ENCODE data around the gene EFHC1.

EFHC1 gene

DNA sequence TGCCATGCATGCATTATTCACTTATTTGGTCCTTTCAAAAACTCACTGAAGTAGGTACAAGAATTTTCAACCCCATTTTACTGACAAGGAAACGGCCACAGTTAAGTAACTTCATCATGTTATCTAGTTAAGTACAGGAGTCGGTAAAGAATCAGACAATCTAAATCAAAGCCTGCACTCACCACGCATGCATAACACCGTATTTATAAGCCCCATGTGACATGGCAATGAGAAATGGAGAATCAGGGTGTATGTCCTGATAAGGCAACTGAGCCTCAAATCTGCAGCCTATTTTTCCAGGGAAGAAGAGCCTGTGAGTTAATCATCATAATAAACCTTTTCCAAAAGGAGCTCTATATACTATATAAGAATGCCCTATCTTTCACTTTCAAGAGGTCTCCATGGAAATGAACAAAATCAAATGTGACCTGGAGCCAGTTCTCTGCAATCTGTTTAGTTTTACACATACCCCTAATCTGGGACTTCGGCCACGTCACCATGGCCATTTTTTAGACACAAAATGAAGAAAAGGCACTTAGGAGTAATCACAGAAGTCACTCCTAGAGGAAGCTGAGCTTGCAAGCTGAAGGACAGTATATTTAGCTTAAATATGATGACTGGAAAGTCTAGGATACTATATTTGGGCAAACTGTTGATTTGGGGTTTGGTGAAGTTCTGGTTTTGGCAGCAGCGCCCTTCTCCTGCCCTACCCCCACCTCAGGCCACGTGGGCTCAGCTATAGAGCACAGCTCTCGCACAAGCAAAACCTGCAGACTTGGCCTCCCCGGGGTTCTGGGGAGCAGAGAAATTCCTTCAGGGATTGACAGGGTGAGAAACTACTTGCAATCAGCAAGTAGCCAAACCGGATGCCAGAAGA lies 137.5 kb downstream of the EFHC1 start:
- no peak for DNase-seq (ENCODE audit: low read depth)

DNA sequence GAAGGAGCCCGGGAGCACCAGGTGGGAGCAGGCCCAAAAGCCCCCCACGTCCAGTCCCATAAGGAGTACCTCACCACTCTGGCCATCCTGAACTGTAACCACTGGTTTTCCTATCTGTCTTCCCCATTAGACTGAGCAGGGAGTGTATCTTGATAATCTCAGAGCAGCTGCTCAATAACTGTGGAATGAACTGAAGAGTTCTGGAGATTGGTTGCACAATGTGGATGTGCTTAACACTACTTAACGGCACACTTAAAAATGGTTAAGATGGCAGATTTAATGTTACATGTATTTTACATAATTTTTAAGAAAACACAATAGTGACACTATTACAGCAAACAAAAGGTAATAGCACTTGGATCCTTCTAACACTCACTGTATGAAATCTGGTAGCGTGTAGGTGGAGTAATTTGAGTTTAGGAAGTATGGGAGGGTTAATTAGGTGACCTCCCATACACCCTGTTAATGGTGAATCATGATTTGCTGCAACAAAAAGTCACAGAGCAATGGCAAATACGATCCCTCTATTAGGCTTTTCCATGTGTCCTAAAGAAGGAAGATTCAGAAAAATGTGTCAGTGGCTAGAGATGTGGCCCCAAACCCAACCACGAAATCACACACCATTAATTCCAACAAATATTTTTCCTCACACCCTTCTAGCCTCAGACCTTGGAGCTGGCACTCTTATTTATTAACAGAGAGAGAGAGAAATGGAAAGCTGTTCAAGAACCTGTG lies 138.3 kb downstream of the EFHC1 start:
- DNase-seq (ENCODE audit: low read depth): no peak

DNA sequence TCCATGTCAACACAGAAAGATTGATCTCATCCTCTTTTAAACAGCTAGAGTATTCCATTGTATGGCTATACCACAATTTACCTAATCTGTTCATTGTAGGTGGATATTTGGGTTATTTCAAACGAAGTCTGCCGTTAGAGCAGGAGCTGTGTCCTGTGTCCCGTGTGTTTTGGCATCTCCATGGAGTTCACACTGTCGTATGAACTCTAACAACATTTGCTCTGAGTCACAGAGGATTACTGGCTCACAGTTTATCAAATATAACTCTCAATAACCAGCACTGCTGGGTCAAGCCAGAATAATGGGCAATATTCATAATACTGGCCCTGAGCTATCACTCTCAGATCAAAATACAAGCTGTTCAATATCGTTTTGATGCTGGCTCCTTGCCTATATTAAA lies 140.3 kb downstream of the EFHC1 start:
- DNase-seq (ENCODE audit: low read depth): no peak

DNA sequence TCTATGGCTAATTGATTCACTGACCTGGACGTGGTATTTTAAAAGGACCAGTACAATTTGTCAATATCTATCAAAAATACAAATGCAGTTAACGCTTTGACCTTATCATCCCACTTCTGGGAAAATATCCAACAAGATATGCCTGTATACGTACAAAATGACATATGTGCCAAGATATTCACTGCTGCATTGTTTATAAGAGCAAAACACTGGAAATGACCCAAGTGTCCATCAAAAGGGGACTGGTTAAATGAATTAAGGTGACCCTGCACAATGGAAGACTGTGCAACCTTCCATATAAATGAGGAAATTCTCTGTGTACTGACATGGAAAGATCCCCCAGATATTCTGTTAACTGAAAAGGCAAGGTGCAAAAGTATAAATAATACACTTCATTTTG lies 142.8 kb downstream of the EFHC1 start:
- no peak for DNase-seq (ENCODE audit: low read depth)

DNA sequence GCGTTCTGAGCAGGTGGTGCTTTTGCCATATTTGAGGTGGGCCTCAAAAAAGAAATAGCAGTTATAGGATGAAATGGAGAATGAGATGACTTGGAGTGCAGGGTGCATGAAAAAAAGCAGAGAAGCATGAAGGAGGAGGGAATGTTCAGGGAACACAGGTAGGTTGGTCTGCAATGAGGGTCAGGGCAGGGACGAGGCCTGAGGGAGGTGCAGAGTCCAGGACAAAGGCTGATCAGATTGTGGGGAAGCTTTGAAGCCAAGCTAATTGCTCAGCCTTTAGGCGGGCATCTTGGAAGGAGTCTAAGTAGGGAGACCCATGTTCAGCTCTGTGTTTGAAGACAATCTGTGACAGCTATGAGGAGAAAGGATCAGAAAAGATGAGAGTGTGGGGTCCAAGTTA lies 144.7 kb downstream of the EFHC1 start:
- DNase-seq (ENCODE audit: low read depth): no peak

DNA sequence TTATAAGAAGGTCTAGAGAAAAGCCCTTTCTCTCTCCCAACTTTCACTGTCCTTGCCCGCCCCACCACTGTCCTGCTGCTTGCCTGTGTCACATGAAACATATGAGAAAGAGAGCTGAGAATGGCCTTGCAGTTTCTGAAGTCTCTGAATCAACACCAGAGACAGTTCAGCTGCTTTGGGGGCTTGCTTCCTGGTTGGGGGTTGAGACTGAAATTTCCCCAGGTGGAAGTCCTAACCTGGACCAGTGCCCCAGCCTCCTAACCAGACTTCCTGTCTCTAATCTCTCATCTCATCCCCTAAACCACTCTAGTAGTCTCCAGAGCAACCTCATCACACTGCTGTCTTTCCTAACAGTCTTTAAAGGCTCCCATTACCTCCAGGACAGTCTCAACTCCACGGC lies 146.1 kb downstream of the EFHC1 start:
- no peak for DNase-seq (ENCODE audit: low read depth)

DNA sequence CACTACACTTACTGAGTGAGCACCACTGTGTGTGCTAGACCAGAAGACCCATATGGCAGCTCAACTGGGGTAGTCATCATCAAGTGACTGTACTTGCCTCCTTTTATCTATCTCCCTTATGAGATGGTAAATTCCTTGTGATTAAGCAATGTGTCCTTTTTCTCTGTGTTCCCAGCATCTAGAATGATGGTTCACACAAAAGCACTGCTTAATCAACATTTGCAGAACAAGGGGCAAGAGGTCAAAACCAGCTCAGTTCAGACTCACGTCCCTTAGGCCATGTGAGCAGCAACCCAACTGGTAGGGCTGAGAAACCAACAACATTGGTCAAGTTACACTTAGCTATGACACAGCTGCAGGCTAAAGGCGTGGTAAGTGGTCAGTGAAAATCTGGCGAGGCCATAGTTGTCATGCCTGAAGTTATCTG lies 146.7 kb downstream of the EFHC1 start:
- no peak for DNase-seq (ENCODE audit: low read depth)

DNA sequence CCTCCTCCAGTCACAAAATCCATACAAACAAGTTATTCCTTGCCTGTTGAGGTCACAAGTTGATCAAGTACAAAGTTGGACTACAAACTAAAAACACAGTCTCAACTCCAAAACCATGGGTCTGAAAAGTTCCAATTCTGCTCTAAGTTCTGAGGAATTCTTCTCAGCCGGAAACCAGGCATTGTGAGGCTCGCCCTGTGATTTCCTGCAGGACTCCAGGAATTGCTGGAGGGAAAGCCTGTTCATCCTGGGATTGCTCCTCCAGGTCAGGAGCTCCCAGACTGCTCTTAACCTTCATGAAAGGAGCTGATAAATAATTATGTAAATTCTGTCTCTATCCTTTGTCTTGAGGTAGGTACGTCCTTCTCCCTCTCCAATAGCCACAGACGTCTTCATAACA lies 148.2 kb downstream of the EFHC1 start:
- DNase-seq (ENCODE audit: low read depth): no peak

DNA sequence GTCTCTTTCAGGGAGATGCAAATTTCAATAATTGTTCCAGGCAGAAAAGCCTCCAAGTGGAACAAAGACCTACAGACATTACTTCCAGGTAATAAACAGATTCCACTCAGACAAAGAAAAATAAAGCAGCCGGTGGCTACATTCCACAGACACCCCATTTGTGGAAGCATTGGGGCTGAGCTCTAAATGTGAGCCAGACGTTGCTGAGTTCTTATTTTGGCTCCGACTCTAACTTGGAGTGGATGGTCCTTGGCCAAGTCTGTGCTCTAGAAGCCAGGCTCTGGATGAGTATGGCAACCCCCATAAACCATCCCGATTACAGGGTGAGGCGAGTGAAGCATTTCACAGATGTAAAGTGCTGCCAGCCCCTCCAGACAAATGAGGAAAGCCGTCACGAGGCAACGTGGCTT lies 150.2 kb downstream of the EFHC1 start:
- DNase-seq (ENCODE audit: low read depth): no peak

DNA sequence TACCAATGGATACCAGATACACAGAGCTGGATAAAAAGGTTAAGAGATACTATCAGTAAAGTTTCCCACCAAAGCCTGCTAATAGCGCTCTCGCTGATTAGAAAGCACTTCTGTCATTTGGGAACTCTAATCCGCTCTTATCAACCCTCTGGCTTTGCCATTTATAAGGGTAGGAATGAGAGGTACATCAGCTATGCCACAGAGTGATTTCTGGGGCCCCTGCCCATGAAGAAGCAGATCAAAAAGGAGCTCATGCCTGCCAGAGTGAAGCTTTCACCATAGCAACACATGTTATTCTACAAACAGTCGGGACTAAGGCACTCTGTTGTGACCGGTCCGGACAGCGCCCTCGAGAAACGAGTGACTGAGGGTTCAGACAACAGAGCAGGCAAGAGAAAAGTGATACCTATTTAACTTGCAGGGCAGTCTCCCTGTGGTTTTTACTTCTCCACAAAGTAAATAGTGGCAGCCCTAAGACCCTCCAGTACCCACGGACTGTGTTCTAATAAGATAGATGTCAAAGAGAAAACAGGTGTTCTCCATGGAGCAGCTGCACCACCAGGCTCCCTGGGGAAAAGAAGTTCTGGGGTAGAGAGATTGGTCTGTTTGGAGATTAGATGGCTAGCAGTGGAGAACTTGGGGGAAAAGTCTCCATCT lies 151.1 kb downstream of the EFHC1 start:
- no peak for DNase-seq (ENCODE audit: low read depth)

DNA sequence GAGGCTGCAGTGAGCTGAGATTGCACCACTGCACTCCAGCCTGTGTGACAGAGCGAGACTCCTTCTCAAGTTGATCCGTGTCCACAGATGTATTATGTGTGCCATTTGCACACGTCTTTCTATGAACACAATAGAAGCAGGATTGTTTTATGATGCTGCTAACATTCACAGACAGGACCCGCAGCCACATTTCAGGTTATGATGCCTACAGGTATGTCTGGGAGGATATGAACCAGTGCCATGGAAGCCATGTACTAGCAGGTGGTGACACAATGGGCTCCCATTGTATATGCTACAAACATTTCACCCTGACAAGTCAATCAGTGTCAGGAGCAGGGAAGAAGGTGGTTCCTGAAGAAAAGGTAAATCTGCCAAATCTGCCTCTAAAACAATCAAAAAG lies 152.4 kb downstream of the EFHC1 start:
- no peak for DNase-seq (ENCODE audit: low read depth)

DNA sequence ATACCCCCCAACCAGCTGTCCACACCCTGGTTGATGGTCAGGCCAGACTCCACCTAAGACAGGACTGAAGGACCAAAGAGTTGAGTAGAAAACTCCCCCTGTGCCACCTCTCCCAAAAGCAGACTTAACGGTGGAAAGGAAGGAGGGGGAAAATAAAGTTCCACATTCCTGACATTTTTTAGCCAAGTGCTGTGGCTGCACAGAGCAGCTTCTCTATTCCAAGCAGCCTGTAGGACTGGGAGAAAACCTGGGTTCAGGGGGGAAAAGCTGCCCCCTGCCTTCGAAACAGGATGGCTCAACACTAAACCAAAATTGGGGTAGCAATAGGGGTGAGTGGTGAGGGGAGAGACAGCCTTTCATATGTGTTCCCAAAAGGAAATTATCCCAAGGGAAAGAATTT lies 153.2 kb downstream of the EFHC1 start:
- DNase-seq (ENCODE audit: low read depth): no peak

Measured in stimulated activated CD8-positive, alpha-beta memory T cell treated with anti-CD3 and anti-CD28 coated beads, Interleukin-12 subunit alpha, Interleukin-12 subunit beta, amount 100 ng/mL, for 4 hours (primary cell).